GM06990 (cell line): Measurements from ENCODE around the gene ARAP2.
"Not testable (repeated sequence)": the region's sequence is repeated elsewhere in the genome, so short reads cannot be mapped to it uniquely, and the experiment has no call there.

ENCODE experiments used
- DNase-seq: peaks from one replicate; pipeline ENCODE4 v3.0.0-alpha.2; 2011; ENCODE audit not compliant: insufficient read length; ENCODE audit errors: extremely low read depth
- H3K27me3 ChIP-seq: replicated peaks from 2 replicates; pipeline ENCODE4 v1.6.0; 2011; ENCODE audit warnings: low read length; ENCODE audit not compliant: control insufficient read depth, insufficient read depth
- H3K36me3 ChIP-seq: 2 replicates; pipeline ENCODE4 v1.5.1; 2011; ENCODE audit warnings: low read length; ENCODE audit not compliant: control insufficient read depth, insufficient read depth
- H3K4me3 ChIP-seq: replicated peaks from 2 replicates; pipeline ENCODE4 v1.5.1; 2011; ENCODE audit warnings: low read depth, mild to moderate bottlenecking, control low read depth, low read length
- TF ChIP-seq, protein P1 (sequence below): IDR thresholded peaks from 2 replicates; pipeline ENCODE4 v1.5.1; 2011; ENCODE audit warnings: low read length, control low read depth, mild to moderate bottlenecking, inconsistent platforms; ENCODE audit not compliant: insufficient read depth, poor library complexity, severe bottlenecking

The ARAP2 gene

DNA sequence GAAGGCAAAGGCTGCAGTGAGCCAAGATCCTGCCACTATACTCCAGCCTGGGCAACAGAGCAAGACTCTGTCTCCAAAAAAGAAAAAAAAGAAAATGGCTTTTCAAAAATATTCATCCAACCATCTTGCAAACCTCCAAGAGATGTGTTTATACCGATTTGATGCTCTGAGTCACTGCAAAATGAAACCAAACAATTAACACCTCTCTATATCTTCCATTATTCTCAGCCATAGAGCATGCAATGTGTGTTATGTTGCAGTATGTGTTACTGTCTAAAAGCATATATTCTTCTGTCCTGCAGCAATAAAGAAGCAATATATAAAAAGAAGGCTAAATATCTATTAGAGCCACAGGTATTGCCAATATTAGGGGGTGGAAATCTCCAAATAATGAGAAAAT, 51.4 kb downstream of the ARAP2 start:
- Histone ChIP-seq H3K4me3 (no peak overlapping the region), H3K27me3 (no peaks in the 10 kb centered on the region), H3K36me3 (peaks cover 4% of the 10 kb centered on the region)
- DNase-seq, result no peak
- TF ChIP-seq, protein P1, sequence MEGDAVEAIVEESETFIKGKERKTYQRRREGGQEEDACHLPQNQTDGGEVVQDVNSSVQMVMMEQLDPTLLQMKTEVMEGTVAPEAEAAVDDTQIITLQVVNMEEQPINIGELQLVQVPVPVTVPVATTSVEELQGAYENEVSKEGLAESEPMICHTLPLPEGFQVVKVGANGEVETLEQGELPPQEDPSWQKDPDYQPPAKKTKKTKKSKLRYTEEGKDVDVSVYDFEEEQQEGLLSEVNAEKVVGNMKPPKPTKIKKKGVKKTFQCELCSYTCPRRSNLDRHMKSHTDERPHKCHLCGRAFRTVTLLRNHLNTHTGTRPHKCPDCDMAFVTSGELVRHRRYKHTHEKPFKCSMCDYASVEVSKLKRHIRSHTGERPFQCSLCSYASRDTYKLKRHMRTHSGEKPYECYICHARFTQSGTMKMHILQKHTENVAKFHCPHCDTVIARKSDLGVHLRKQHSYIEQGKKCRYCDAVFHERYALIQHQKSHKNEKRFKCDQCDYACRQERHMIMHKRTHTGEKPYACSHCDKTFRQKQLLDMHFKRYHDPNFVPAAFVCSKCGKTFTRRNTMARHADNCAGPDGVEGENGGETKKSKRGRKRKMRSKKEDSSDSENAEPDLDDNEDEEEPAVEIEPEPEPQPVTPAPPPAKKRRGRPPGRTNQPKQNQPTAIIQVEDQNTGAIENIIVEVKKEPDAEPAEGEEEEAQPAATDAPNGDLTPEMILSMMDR, result no peak

DNA sequence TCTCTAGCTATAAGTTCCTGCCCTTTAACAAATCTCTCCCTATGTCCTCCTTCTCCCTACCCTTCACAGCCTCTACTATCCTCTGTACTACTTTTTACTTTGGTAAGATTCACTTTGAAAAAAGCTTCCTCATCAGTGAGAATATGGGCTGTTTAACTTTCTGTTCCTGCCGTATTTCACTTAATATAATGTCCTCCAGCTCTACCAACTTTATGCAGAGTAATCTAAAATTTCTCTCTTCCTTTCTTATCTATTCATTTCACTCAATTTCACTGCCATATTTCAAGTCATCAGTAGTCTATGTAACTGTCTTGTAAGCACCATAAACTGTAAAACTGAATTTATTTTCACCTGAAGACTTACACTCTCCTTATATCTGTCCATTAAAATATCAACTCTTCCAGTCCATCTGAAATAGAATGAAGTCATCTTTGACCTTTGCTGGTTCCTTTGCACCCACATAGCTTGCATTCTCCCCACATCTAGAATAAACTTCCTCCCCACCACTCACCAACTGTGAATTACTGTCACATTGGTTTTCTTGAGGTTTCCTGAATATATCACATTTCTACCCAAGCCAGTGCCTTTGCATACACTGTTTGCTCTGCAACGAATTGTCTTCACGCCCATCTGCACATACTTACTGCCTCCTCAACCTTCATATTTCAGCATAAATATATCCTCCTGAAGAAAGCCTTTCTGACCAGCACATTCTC, 54.6 kb downstream of the ARAP2 start:
- H3K36me3 ChIP-seq, result peaks cover 2% of the 10 kb centered on the region; the same call in 1 of the 2 replicates
- peak; percentile 31 for DNase-seq
- TF ChIP-seq, protein P1, result no peak
- no peak overlapping the region for H3K4me3 ChIP-seq
- H3K27me3 ChIP-seq, result no peaks in the 10 kb centered on the region

DNA sequence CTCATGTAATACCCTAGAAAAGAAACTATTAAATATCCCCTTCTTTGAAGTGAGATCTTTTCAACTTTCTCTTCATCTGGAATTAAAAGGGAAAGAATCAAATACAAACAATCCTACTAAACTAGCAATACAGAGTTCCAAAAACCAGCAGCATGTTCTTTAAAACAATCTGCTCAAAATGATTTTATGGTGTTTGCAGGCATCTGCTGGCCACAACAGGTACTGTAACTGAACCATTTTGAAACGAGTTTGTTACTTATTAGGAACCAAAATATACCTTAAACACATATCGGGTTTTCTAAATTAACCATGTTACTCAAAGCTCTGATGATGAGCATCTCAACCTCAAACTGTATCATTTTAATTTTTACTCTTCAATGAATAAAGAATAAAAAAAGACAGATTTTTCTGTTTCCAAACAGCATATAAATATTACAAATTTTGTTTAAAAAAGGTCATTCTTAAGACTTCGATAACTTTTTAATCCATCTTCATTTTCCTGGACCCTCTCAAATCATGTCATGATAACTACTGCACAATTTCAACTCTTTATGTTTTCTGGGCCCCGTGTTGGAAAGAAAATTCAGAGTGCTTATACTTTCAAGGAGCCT, 56.5 kb downstream of the ARAP2 start:
- no peaks in the 10 kb centered on the region for H3K27me3 ChIP-seq
- H3K36me3 ChIP-seq, result peaks cover 2% of the 10 kb centered on the region; the same call in 1 of the 2 replicates
- no peak for DNase-seq
- no peak overlapping the region for H3K4me3 ChIP-seq
- TF ChIP-seq, protein P1, result peak; percentile 47

DNA sequence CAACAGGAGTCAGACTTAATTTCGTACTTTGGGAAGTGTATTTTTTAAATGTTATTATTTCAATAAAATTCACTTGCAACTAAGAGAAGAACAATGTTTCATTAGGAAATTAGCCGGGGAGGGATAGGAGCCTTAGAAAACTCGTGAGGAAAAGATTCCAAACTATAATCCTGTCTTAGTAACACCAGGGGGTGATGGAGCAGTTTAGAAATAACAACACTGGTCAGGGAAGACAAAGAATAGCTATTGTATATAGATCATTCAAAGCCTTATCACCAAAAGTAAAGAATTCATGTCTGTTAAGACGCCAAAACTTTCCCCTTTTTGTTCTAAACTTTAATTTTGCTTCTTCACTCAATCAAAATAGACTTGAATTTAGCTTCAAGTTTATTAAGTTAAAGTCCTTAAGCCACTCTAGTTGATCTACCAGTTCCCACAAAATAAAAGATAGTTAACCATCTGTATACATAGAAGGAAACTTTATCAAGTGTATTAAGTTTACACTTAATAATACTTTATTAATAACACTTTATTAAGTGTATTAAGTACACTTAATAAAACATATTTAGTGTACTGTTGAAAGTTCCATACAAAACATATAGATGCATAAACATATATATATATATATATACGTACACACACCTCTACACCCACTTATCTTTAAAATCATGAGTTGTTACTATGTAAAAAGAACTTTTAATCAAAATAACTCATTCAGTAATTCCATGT, 60.5 kb downstream of the ARAP2 start:
- H3K4me3 ChIP-seq, result no peak overlapping the region

DNA sequence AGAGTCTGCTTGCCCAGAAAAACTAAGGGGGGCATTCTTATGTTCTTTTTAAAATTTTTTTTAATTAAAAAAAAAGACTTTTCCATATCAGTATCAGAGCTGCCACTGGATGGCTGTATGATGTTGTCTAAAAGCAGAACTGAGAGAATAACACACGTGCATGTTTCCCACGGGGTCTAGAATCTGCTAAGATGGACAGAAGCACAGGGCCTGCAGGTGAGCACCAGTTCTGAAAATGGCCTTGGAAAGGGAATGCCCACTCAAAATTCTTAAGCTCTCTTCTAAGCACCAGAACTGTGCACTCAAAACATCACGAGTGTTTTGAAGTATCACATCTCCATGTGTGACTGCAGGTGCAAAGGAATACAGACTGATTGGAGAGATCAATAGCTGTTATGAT, 61.1 kb downstream of the ARAP2 start:
- TF ChIP-seq, protein P1, result no peak
- peaks cover 2% of the 10 kb centered on the region; the same call in 1 of the 2 replicates for H3K36me3 ChIP-seq
- no peak for DNase-seq

More for the DNA sequence above, 60.5 kb downstream of the ARAP2 start:
- Histone ChIP-seq H3K36me3 (peaks cover 2% of the 10 kb centered on the region; the same call in 1 of the 2 replicates), H3K27me3 (no peaks in the 10 kb centered on the region)
- TF ChIP-seq, protein P1, result no peak
- no peak for DNase-seq

DNA sequence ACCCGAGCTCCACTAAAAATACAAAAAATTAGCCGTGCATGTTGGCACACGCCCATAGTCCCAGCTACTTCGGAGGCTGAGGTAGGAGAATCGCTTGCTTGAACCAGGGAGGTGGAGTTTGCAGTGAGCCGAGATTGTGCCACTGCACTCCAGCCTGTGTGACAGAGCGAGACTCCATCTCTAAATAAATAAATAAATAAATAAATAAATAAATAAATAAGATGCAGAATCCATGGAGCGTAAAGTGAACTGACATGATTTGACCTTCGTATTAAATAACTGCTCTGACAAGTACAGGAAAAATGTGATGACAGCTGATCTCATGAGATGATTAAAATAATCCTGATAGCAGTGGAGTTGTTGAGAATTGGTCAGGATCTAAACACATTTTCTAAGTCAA, 62.0 kb downstream of the ARAP2 start:
- not testable (repeated sequence) for DNase-seq, H3K4me3 ChIP-seq, H3K27me3 ChIP-seq, H3K36me3 ChIP-seq

More for the DNA sequence above, 61.1 kb downstream of the ARAP2 start:
- Histone ChIP-seq H3K27me3 (no peaks in the 10 kb centered on the region), H3K4me3 (no peak overlapping the region)
